Measurements from ENCODE around the gene GNAT1. TPM values are rescaled to one million over a fixed set of nuclear protein-coding genes. Genes with fewer than 3 reads are reported as not detected.

Gene GNAT1
- polyA plus RNA-seq, 1 donor (not counting 4 experiments of a cell fraction or from before 2014, with no cell fraction given), result 0.12 TPM

GRCh38 chr3:50155891-50156290 lies 35.5 kb upstream of the GNAT1 start:
- peaks cover 59% of the 10 kb centered on the region for H3K4me1 ChIP-seq (ENCODE audit: control insufficient read depth, extremely low read depth, insufficient read depth, low read length)
- peak overlapping the region; percentile 86 for H3K9ac ChIP-seq (ENCODE audit: control insufficient read depth, extremely low read depth, insufficient read depth, low read length)
- peak; percentile 5 for FAIRE-seq
- no peak for DNase-seq (ENCODE audit: low read depth, low spot score)
- peak overlapping the region; percentile 99 for H3K4me2 ChIP-seq (ENCODE audit: control insufficient read depth, extremely low read depth, insufficient read depth, low read depth, low read length)
- H4K20me1 ChIP-seq (ENCODE audit: control insufficient read depth, extremely low read depth, insufficient read depth, low read length), result no peaks in the 10 kb centered on the region
- H2AFZ ChIP-seq (ENCODE audit: control insufficient read depth, low read length), result no peak overlapping the region
- dilution Hi-C loops (cut with MboI; ENCODE audit: extremely low pct_ligation_motif_present, low sequenced_read_pairs), result no loop called here
- H3K79me2 ChIP-seq (ENCODE audit: control insufficient read depth, insufficient read depth, low read length), result peaks cover 56% of the 10 kb centered on the region
- peak overlapping the region; percentile 85 to 91 (median 88) for H3K4me3 ChIP-seq (ENCODE audit: control insufficient read depth in 2 of 3, extremely low read depth in 1 of 3, insufficient read depth in 2 of 3, low read depth in 1 of 3, low read length in 3 of 3)
- H3K27me3 ChIP-seq (ENCODE audit: control insufficient read depth, extremely low read depth, insufficient read depth, low read length), result no peaks in the 10 kb centered on the region
- peak overlapping the region; percentile 77 for H3K27ac ChIP-seq (ENCODE audit: control insufficient read depth, insufficient read depth, low read length)
- H3K9me1 ChIP-seq (ENCODE audit: control insufficient read depth, extremely low read depth, insufficient read depth, low read length), result peaks cover 6% of the 10 kb centered on the region
- H3K9me3 ChIP-seq (ENCODE audit: control insufficient read depth, low read depth, low read length), result no peaks in the 10 kb centered on the region
- TF ChIP-seq CTCF (optimal IDR thresholded peaks at IDR 0.05 in 1 of 3, IDR thresholded peaks at IDR 0.05 in 1 of 3, conservative IDR thresholded peaks at IDR 0.05 in 1 of 3; ENCODE audit: extremely low read depth in 1 of 3, insufficient read depth in 2 of 3, low read length in 3 of 3), result no peak
- peaks cover 13 to 20% of the 10 kb centered on the region in 2 experiments for H3K36me3 ChIP-seq (ENCODE audit: control insufficient read depth in 2 of 2, extremely low read depth in 1 of 2, insufficient read depth in 2 of 2, low read length in 2 of 2)

GRCh38 chr3:50156549-50157493 lies 34.6 kb upstream of the GNAT1 start:
- Histone ChIP-seq H3K36me3 (ENCODE audit: control insufficient read depth in 2 of 2, extremely low read depth in 1 of 2, insufficient read depth in 2 of 2, low read length in 2 of 2) (peaks cover 13 to 29% of the 10 kb centered on the region in 2 experiments), H4K20me1 (ENCODE audit: control insufficient read depth, extremely low read depth, insufficient read depth, low read length) (no peaks in the 10 kb centered on the region), H3K4me2 (ENCODE audit: control insufficient read depth, extremely low read depth, insufficient read depth, low read depth, low read length) (peak overlapping the region; percentile 99), H3K27ac (ENCODE audit: control insufficient read depth, insufficient read depth, low read length) (peak overlapping the region; percentile 77), H3K79me2 (ENCODE audit: control insufficient read depth, insufficient read depth, low read length) (peaks cover 65% of the 10 kb centered on the region), H3K27me3 (ENCODE audit: control insufficient read depth, extremely low read depth, insufficient read depth, low read length) (no peaks in the 10 kb centered on the region), H3K4me3 (ENCODE audit: control insufficient read depth in 2 of 3, extremely low read depth in 1 of 3, insufficient read depth in 2 of 3, low read depth in 1 of 3, low read length in 3 of 3) (peak overlapping the region; percentile 85 to 91 (median 88)), H3K9me3 (ENCODE audit: control insufficient read depth, low read depth, low read length) (no peaks in the 10 kb centered on the region), H3K9ac (ENCODE audit: control insufficient read depth, extremely low read depth, insufficient read depth, low read length) (peak overlapping the region; percentile 86), H3K4me1 (ENCODE audit: control insufficient read depth, extremely low read depth, insufficient read depth, low read length) (peaks cover 59% of the 10 kb centered on the region), H3K9me1 (ENCODE audit: control insufficient read depth, extremely low read depth, insufficient read depth, low read length) (peaks cover 8% of the 10 kb centered on the region), H2AFZ (ENCODE audit: control insufficient read depth, low read length) (no peak overlapping the region)
- dilution Hi-C loops (cut with MboI; ENCODE audit: extremely low pct_ligation_motif_present, low sequenced_read_pairs), result no loop called here
- TF ChIP-seq EZH2 (IDR thresholded peaks at IDR 0.05; ENCODE audit: low read length) (no peak), CTCF (optimal IDR thresholded peaks at IDR 0.05 in 1 of 3, IDR thresholded peaks at IDR 0.05 in 1 of 3, conservative IDR thresholded peaks at IDR 0.05 in 1 of 3; ENCODE audit: extremely low read depth in 1 of 3, insufficient read depth in 2 of 3, low read length in 3 of 3) (no peak)
- peak; percentile 88 for FAIRE-seq
- DNase-seq (ENCODE audit: low read depth, low spot score), result no peak
